IPS-18a (cell line): ENCODE results near the gene DRC1.
"Not testable (repeated sequence)": the region's sequence is repeated elsewhere in the genome, so short reads cannot be mapped to it uniquely, and the experiment has no call there.

Source experiments
- H3K27ac ChIP-seq: one replicate; pipeline ENCODE4 v1.5.1; 2013; ENCODE audit warnings: low read length
- H3K27me3 ChIP-seq: one replicate; pipeline ENCODE4 v1.6.1; 2013; ENCODE audit warnings: mild to moderate bottlenecking, low read length; ENCODE audit not compliant: control insufficient read depth, insufficient read depth
- H3K36me3 ChIP-seq: one replicate; pipeline ENCODE4 v1.6.1; 2013; ENCODE audit warnings: low read depth, low read length; ENCODE audit not compliant: control insufficient read depth
- H3K4me1 ChIP-seq: one replicate; pipeline ENCODE4 v1.6.1; 2013; ENCODE audit warnings: low read depth, low read length; ENCODE audit not compliant: control insufficient read depth
- H3K4me3 ChIP-seq: one replicate; pipeline ENCODE4 v1.5.1; 2013; ENCODE audit warnings: low read length
- H3K9ac ChIP-seq: one replicate; pipeline ENCODE4 v1.6.1; 2013; ENCODE audit warnings: mild to moderate bottlenecking, low read length, moderate library complexity
- H3K9me3 ChIP-seq: one replicate; pipeline ENCODE4 v1.6.1; 2013; ENCODE audit warnings: low read depth, low read length; ENCODE audit not compliant: control insufficient read depth

DRC1 gene

GRCh38 chr2:26468544-26468943, 66.8 kb downstream of the DRC1 start:
- not testable (repeated sequence) for H3K4me3 ChIP-seq, H3K27ac ChIP-seq, H3K27me3 ChIP-seq, H3K9ac ChIP-seq, H3K36me3 ChIP-seq, H3K4me1 ChIP-seq, H3K9me3 ChIP-seq

DNA sequence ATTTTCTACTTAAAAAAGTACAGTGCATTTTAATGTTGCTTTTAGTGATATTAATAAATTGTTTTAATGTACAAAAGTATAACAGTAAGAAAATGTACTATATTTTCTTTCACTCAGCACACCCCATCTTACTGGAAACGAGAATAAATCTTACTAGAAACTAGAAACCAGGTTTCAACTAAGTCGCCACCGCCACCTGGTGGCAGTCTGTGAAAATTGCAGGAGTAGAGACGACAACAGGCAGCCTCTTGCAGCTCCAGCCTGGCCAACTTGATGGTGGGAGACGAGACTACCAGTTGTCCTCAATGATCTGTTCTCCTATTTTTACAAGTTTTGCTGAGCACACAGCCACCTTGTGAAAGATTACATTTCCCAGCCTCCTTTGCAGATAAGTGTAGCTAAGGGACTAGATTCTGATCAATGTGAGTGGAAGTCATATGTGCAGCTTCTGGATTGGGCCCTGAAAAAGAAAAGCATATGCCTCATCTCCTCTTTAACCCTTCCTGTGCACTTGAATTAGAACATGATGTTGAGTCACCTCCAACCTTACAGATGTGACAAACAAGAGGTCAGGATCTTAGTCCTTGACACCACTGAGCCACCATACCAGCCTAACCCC, 67.5 kb downstream of the DRC1 start:
- no peaks in the 10 kb centered on the region for H3K4me1 ChIP-seq
- no peak overlapping the region for H3K27ac ChIP-seq
- H3K9ac ChIP-seq: no peak overlapping the region
- no peak overlapping the region for H3K4me3 ChIP-seq
- H3K36me3 ChIP-seq: no peaks in the 10 kb centered on the region
- no peaks in the 10 kb centered on the region for H3K9me3 ChIP-seq
- no peaks in the 10 kb centered on the region for H3K27me3 ChIP-seq

DNA sequence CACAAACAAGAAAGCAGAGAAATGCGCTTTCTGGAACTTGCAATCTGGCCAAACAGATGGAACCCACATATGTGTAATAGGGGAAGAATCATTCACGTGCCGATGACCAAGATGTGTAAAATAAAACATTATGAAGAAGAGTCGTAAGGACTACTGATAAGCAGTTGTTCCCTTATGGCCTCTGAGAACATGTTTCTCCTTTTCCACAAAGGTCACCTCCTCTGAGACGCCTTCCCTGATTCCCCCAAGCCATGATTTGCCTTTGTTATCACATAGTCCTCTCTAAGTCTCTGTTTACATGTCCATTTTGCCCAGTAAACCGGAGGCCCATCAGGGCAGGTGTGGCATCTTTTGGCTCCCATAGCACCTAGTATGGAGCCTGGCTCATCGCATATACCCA, 68.2 kb downstream of the DRC1 start:
- Histone ChIP-seq H3K9ac (no peak overlapping the region), H3K27me3 (no peaks in the 10 kb centered on the region), H3K4me1 (no peaks in the 10 kb centered on the region), H3K36me3 (no peaks in the 10 kb centered on the region), H3K27ac (no peak overlapping the region), H3K4me3 (no peak overlapping the region), H3K9me3 (no peaks in the 10 kb centered on the region)

DNA sequence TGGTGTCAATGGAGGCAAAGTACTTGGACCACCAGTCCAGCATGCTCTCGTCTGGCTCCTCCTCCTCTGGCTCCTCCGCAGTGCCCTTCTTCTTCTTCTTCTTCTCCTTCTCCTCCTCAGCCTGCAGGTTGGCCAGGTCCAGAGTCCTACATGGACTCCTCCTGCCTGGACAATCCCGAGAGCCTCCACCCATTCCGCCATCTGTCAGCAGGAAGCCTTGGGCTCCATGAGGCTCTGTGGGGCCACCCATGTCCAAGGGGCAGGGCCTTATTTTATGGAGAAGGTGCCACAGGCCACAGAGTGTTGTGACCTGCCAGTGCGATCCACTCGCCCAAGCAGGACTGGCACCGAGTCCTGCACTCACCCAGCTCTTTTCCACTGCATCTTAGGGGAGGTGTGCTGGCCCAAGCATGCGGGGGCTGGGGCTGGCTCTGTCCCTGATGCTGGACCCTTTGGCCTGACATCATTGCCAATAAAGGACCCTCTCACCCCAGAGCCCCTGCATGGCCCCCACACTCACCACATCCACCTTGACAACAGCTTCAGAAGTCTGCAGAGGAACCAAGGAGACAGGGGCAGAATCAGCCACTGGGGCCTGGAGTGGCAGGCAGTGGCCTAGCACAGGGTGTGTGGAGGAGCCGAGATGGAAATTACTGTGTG, 69.0 kb downstream of the DRC1 start:
- H3K27me3 ChIP-seq: no peaks in the 10 kb centered on the region
- H3K36me3 ChIP-seq: no peaks in the 10 kb centered on the region
- H3K9ac ChIP-seq: no peak overlapping the region
- no peaks in the 10 kb centered on the region for H3K9me3 ChIP-seq
- H3K4me1 ChIP-seq: no peaks in the 10 kb centered on the region
- H3K4me3 ChIP-seq: no peak overlapping the region
- no peak overlapping the region for H3K27ac ChIP-seq

- Histone ChIP-seq H3K27me3 (no peaks in the 10 kb centered on the region), H3K36me3 (no peaks in the 10 kb centered on the region), H3K4me1 (no peaks in the 10 kb centered on the region), H3K9ac (no peak overlapping the region), H3K9me3 (no peaks in the 10 kb centered on the region), H3K27ac (no peak overlapping the region), H3K4me3 (no peak overlapping the region)
Measured at GRCh38 chr2:26471289-26471688, 69.6 kb downstream of the DRC1 start.

DNA sequence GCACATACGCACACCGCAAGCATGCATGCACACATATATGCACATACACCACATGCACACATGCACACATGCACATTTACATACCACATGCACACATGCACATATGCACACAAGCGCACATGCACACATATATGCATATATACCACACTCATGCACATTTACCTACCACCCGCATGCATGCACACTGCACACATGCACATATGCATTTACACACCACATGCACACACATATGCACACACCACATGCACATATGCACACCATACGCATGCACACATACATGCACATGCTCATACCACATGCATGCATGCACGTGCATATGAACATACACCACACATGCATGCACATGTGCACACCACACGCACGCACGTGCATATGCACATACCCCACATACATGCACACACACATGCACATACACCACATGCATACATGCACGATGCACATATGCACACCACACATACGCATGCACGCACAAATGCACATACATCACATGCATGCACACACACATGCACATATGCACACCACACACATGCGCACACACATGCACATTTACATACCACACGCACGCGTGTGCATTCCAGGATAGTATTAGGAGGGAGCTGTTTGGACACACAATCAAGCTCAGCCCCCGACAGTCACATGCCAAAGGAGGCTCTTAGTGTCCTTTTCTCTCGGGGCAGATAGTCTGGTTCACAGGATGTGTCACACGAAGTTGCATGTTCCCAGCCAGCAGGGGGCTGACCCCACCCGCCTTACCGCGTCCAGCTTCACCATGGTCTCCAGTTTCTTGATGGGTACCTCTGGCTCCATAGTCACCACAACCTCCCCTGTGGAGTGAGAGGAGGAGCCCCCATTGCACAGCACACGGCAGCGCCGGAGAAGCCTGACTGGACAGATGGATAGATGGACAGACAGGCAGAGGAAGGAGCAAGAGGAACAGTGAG, 70.3 kb downstream of the DRC1 start:
- no peaks in the 10 kb centered on the region for H3K4me1 ChIP-seq
- no peaks in the 10 kb centered on the region for H3K36me3 ChIP-seq
- H3K27me3 ChIP-seq: no peaks in the 10 kb centered on the region
- no peak overlapping the region for H3K27ac ChIP-seq
- no peak overlapping the region for H3K9ac ChIP-seq
- no peaks in the 10 kb centered on the region for H3K9me3 ChIP-seq
- no peak overlapping the region for H3K4me3 ChIP-seq

DNA sequence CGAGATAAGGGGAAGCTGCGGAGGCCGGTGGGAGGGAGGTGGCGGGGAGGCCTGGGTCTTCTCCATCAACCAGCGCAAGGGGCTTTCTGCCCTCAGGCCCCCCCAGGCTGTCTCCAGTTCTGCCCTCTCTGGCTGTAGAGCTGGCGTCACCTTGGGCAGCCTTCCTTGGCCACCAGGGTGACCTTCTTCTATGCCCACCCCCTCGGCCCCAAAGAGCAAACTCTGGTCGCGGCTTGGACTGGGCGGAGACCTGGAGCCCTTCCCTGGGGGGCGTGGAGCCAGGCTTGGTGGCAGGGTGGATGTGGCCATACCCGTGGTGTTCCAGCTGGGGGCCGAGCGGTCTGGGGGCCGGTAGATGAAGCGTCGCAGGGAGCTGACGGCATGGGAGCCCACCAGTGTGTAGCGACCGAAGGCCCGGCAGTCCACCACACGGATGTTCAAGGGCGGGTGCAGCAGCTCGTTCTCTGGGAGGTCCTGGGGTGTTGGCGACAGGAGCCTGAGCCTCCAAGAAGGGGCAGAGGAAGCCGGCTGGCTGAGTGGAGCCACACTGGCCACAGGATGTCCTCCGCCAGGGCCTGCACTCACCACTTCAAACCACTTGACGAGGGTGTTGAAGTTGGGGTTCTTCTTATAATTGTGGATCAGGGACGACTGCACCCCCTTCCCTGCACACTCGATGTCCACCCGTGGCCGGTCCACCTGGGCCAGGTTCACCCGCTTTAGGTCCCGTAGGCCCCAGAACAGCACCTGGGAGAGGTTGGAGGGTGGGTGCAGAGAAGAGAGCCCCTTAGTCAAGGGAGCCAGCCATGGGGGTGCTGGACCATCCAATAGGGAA, 71.3 kb downstream of the DRC1 start:
- H3K4me1 ChIP-seq: no peaks in the 10 kb centered on the region
- H3K9ac ChIP-seq: no peak overlapping the region
- no peak overlapping the region for H3K27ac ChIP-seq
- no peak overlapping the region for H3K4me3 ChIP-seq
- no peaks in the 10 kb centered on the region for H3K36me3 ChIP-seq
- H3K27me3 ChIP-seq: no peaks in the 10 kb centered on the region
- no peaks in the 10 kb centered on the region for H3K9me3 ChIP-seq

DNA sequence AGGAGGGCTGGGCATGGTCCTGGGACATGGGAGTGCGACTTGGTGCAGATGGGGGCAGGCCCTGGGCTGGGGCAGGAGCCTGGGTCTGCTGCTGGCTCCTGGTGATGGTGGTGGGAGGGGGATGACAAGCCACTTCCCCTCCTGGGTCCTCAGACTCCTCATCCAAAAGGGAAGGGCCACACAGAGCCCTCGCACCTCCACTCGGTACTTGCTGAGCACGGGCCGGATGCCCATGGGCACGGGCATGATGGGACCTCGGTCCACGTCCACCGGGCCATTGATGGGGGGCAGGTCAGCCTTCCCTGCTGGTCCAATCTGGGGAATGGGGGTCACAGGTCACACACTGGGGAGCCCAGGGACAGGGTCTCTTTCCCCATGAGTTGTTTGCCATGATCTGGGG, 72.1 kb downstream of the DRC1 start:
- no peaks in the 10 kb centered on the region for H3K36me3 ChIP-seq
- no peaks in the 10 kb centered on the region for H3K27me3 ChIP-seq
- H3K9me3 ChIP-seq: no peaks in the 10 kb centered on the region
- H3K9ac ChIP-seq: no peak overlapping the region
- no peak overlapping the region for H3K4me3 ChIP-seq
- H3K4me1 ChIP-seq: no peaks in the 10 kb centered on the region
- H3K27ac ChIP-seq: no peak overlapping the region

GRCh38 chr2:26474261-26474785, 72.6 kb downstream of the DRC1 start:
- Histone ChIP-seq H3K9ac (no peak overlapping the region), H3K4me1 (no peaks in the 10 kb centered on the region), H3K36me3 (no peaks in the 10 kb centered on the region), H3K27ac (no peak overlapping the region), H3K27me3 (no peaks in the 10 kb centered on the region), H3K9me3 (no peaks in the 10 kb centered on the region), H3K4me3 (no peak overlapping the region)

DNA sequence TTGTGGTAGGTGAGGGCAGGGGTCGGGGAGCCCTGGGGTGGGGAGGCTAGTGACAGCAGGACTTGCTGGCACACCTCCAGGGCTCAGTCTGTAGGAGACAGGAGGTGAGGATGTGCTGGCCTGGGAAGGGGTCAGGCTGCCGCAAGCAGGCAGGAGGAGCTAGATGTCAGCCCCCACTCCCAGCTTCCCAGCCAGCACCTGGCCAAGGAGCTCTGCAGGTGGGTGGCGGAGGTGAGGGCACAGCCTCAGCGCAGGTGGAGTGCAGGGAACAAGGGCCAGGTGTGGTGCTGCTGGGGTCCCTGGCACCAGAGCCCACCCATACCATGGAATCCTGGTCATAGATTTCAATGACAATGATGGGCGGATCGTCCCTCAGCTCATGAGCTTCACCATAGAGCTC, 73.3 kb downstream of the DRC1 start:
- Histone ChIP-seq H3K9me3 (no peaks in the 10 kb centered on the region), H3K36me3 (no peaks in the 10 kb centered on the region), H3K9ac (no peak overlapping the region), H3K4me3 (no peak overlapping the region), H3K27ac (no peak overlapping the region), H3K27me3 (no peaks in the 10 kb centered on the region), H3K4me1 (no peaks in the 10 kb centered on the region)
